Left ventricle myocardium superior (tissue), 1 donor: ENCODE results near the gene PAX8. TPM values are rescaled to one million over a fixed set of nuclear protein-coding genes. Genes with fewer than 3 reads are reported as not detected.

Experiments used
- ATAC-seq: fragments of 200-7000 bp; cut with Tn5 transposase; one replicate; pipeline ENCODE4 v1.9.1; 2020; ENCODE audit warnings: mild to moderate bottlenecking, moderate library complexity
- DNase-seq: peaks from one replicate; pipeline ENCODE4 v3.0.0-alpha.2; 2020
- intact Hi-C: fragments of 100-400 bp; cut with micrococcal nuclease; formaldehyde crosslinking; loops from one replicate; pipeline ENCODE4 v1.11.0; 2022
- total RNA-seq: library from RNA; stranded (reverse); fragmentation: NEBNext Ultra II Directional; extraction: Animal tissue kit (Norgen Biotek cat#: 25700); gene quantifications from one replicate; pipeline ENCODE4 v1.2.1, GENCODE V29; 2021
- donor health status: DM: no; HTN: yes; CAD: no; lungs with severe emphysema.

The PAX8 gene
- total RNA-seq, 1 donor from 2014 or later, result 0.30 TPM

- ATAC-seq (no peak), DNase-seq (no peak)
- intact Hi-C loops, result no loop called here
These were observed 63.7 kb downstream of the PAX8 start for GRCh38 chr2:113215056-113215455.

- intact Hi-C loops, result no loop called here
- no peak for DNase-seq
- no peak for ATAC-seq
These were observed 64.6 kb downstream of the PAX8 start for GRCh38 chr2:113214141-113214540.

GRCh38 chr2:113213061-113213930 is 65.4 kb downstream of the PAX8 start:
- no peak for ATAC-seq
- intact Hi-C loops, result no loop called here

GRCh38 chr2:113212245-113213060 is 66.3 kb downstream of the PAX8 start:
- ATAC-seq (peak; percentile 67), DNase-seq (peak; percentile 67)
- intact Hi-C loops, result no loop called here

More at GRCh38 chr2:113213061-113213930, 65.4 kb downstream of the PAX8 start:
- no peak for DNase-seq

GRCh38 chr2:113211226-113212105 is 67.3 kb downstream of the PAX8 start:
- DNase-seq (no peak), ATAC-seq (peak; percentile 76)
- intact Hi-C loops, result no loop called here

GRCh38 chr2:113209646-113210171 is 69.0 kb downstream of the PAX8 start:
- DNase-seq (no peak), ATAC-seq (no peak)
- intact Hi-C loops, result no loop called here

GRCh38 chr2:113209011-113209645 is 69.6 kb downstream of the PAX8 start:
- ATAC-seq (no peak), DNase-seq (no peak)
- intact Hi-C loops, result no loop called here

- DNase-seq (no peak), ATAC-seq (no peak)
- intact Hi-C loops, result no loop called here
These were observed 70.3 kb downstream of the PAX8 start for GRCh38 chr2:113208396-113208795.

- intact Hi-C loops, result no loop called here
- no peak for ATAC-seq
- DNase-seq, result no peak
These were observed 71.7 kb downstream of the PAX8 start for GRCh38 chr2:113207021-113207420.

GRCh38 chr2:113206251-113206650 is 72.5 kb downstream of the PAX8 start:
- no peak for DNase-seq
- intact Hi-C loops, result no loop called here

GRCh38 chr2:113203901-113204519 is 74.7 kb downstream of the PAX8 start:
- ATAC-seq (peak; percentile 72), DNase-seq (peak; percentile 68)
- intact Hi-C loops, result loop anchor here (5.0 kb wide), 1 partner anchor 168 kb away; no protein-coding TSS in a partner anchor

More at GRCh38 chr2:113206251-113206650, 72.5 kb downstream of the PAX8 start:
- no peak for ATAC-seq

- DNase-seq, result no peak
- intact Hi-C loops, result loop anchor here (5.0 kb wide), 1 partner anchor 169 kb away; no protein-coding TSS in a partner anchor
- ATAC-seq, result no peak
These were observed 75.5 kb downstream of the PAX8 start for GRCh38 chr2:113203217-113203530.

GRCh38 chr2:113202305-113203216 is 76.2 kb downstream of the PAX8 start:
- ATAC-seq (no peak), DNase-seq (no peak)
- intact Hi-C loops, result loop anchor here (5.0 kb wide), 1 partner anchor 170 kb away; no protein-coding TSS in a partner anchor

GRCh38 chr2:113201496-113202304 is 77.0 kb downstream of the PAX8 start:
- intact Hi-C loops, result loop anchor here (5.0 kb wide), 1 partner anchor 171 kb away; no protein-coding TSS in a partner anchor
- ATAC-seq (no peak), DNase-seq (no peak)

GRCh38 chr2:113200736-113201490 is 77.8 kb downstream of the PAX8 start:
- DNase-seq (no peak), ATAC-seq (no peak)
- intact Hi-C loops, result loop anchor here (5.0 kb wide), 1 partner anchor 171 kb away; no protein-coding TSS in a partner anchor
